ENCODE measurements around the gene TRIM16.
"Not testable (repeated sequence)": the region's sequence is repeated elsewhere in the genome, so short reads cannot be mapped to it uniquely, and the experiment has no call there.

Gene TRIM16

DNA sequence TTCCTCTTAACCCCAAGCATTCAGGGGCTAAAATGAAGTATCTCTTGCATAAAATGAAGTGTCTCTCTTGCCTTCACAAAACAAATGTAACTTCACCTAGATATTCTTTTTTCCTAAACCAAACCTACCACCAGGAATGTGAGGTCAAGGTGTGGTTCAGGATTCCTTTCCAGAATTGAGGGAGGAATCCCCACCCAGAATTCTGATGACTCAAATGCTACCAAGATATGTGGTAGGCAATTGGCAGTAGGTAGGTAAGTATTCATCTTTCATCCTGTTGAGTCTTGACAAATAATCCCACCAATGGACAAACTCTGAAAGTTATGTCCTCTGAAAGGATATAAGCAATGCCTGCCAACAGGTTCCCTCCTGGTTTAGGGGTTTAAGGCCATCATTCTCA, 26.2 kb downstream of the TRIM16 start:
- DNase-seq, result no peak

GRCh38 chr17:15654886-15655561, 29.1 kb downstream of the TRIM16 start:
- DNase-seq, result no peak

DNA sequence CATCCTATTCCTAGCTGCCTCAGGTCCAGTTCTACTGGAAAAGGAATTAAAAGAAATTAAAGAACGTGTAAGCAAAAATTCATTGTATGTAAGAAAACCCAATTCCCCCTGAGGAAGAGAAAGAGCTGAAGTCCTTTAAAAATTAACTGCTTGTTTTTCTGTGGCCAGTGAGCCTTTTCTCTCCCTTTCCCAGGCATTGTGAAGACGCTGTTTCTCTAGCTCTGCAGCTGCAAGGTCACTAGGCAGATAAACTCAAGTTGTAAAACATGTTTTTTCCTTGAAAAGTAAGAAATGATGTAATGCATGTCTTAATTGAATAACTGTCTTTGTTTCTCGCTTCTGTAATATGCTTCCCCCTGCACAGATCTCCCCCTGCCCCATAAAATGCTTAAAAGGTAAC, 29.7 kb downstream of the TRIM16 start:
- DNase-seq, result not testable (repeated sequence)

DNA sequence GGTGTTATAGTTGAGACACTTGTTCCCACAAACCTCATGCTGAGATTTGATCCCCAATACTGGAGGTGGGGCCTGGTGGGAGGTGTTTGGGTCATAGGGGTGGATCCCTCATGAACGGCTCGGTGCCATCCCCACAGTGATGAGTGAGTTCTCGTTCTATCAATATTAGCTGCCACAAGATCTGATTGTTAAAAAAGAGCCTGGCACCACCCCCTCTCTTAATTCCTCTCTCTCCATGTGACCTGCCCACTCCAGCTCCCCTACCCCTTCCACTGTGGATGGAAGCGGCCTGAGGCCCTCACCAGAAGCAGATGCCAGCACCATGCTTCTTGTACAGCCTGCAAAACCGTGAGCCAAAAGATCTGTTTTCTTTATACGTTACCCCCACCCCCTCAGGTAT, 31.2 kb downstream of the TRIM16 start:
- no peak for DNase-seq

GRCh38 chr17:15651583-15652110, 32.5 kb downstream of the TRIM16 start:
- DNase-seq, result no peak

GRCh38 chr17:15650741-15651582, 33.1 kb downstream of the TRIM16 start:
- DNase-seq, result no peak

- DNase-seq, result no peak
Observed at GRCh38 chr17:15649861-15650421, 34.2 kb downstream of the TRIM16 start.

DNA sequence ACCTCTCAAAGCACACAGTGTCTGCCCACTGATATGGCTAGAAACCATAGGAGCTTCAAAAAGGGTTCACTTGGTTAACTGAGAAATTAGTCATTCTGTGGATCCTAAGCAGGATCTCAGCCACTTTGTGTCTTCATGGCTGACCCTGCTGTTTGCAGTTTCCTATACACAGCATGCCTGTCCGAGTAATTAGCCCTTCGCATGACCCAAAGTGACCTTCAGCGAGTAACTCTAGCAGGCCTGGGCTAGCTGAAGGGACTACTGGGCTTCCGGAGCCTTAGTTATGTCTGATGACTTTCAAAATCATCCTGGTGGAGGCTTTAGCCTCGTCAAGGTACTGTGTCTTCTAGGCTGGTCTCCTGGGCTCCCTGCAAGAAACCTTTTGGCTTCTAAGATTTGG, 35.7 kb downstream of the TRIM16 start:
- DNase-seq, result no peak

DNA sequence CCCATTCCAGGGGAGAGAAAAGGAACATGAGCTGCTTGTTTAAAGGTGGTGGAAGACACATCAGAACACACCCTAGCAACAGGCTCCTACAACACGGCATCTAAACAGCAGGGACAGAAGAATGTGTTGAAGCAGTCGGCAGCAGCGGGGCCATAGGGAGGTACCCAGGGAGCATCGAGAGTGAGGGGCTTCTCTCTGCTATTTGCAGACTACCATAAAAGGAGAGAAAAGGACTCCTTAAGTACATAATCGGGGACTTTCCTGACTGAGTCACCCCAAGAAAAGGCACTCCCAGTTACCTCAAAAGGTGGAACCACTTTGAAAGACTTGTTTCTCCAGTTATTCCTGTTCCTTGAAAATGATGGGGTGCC, 38.2 kb downstream of the TRIM16 start:
- DNase-seq, result not testable (repeated sequence)

DNA sequence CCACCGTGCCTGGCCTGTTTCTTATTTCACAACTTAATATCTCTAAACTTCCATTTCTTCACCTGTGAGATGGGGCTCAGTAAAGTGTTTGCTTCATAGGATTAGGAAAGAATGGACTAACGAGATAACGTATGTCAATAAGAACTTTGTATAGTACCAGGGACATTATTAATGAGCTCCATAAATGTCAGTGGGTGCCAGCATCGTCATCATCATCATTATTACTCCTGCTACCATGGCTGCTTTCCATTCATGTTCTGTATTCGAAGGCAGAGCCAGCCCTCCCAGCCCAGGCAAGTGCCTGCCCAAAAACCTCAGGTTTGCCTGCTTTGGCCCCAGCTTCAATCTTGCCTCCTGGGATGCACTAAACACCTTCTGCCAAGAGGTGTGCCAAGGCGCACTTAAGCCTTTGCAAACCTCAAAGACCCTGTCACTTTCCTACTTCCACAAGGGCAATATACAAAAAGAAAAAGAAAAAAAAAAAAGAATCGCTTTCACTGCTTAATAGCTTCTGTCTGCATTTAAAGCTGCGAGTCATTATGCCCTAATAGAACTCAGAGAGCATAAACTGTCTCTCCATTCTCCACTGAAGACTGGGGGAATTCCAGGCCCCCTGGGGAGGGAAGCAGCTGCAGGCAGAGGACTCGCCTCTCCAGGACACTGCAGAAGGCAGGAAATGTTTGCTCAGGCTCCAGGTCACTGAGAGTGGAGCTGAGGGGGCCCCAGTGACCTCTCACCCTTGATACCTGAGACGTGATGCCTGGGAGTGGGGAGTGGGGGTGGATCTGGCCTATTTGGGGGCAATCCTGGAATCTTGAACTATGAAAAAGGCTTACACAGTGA, 38.8 kb downstream of the TRIM16 start:
- DNase-seq, result not testable (repeated sequence)

GRCh38 chr17:15642505-15643251, 41.4 kb downstream of the TRIM16 start:
- not testable (repeated sequence) for DNase-seq

DNA sequence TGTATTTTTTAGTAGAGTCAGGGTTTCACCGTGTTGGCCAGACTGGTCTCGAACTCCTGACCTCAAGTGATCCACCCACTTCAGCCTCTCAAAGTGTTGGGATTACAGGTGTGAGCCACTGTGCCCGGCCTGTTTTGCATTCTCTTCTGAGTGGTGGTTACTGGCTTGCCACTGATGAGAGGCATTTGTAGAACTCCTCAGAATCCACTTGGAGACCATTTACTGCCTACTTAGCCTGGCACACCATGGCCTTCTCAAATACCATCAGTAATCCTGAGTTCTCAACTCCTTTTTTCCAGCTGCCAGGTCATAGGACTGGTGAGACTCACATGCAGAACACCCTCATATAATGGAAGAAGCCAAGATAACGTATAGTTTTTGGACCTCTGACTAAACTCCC, 42.1 kb downstream of the TRIM16 start:
- DNase-seq, result not testable (repeated sequence)

DNA sequence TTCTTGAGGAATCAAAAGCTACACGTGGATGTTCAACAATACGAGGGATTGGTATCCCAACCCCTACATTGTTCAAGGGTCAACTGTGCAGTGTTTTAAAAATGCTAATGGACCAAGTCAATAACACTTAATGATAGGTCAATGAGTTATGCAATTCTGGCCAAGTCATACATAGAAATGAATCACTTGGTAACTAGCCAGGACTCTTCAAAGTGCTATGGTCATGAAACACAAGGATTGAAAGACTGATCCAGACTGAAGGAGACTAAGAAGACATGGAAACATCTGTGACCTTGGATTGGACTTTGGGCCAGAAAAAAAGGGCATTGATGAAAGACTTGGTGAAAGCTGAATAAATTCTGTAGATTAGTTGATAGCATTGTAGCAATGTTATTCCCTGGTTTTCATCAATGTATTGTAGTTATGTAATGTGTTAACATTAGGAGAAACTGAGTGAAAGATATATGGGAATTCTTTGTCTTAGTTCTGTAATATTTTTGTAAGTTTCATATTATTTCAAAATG, 53.1 kb downstream of the TRIM16 start:
- not testable (repeated sequence) for DNase-seq

- not testable (repeated sequence) for DNase-seq
Observed at GRCh38 chr17:15629991-15630390, 54.1 kb downstream of the TRIM16 start.

DNA sequence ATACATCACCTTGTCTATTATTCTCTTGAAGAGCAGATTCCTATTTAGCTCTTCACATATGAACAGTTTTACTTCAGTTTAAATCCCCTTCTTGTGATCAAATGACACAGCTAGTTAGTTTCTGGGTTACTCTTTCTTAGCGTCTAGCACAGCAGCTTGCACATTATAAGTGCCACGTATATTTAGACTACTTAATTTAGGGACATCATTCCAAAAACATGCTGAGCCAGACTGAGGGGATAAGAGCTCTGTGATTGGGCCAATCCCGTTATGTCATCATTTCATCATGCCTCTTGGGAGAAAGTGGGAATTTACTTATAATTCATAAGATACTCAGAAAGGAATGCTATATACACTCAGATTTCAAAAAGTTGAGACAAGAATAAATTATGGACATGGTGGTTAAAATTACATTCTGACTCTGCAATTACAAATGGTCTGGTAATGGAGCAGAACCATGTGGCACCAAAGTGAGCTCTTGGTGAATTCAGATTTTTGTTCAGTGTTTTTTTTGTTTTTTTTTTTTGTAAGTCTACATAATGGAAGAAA, 60.4 kb downstream of the TRIM16 start:
- not testable (repeated sequence) for DNase-seq

GRCh38 chr17:15623255-15623654, 60.9 kb downstream of the TRIM16 start:
- DNase-seq, result not testable (repeated sequence)

GRCh38 chr17:15622124-15622523, 62.0 kb downstream of the TRIM16 start:
- DNase-seq, result not testable (repeated sequence)

GRCh38 chr17:15619331-15620058, 64.6 kb downstream of the TRIM16 start, which contains the start of gene FBXW10B:
Gene FBXW10B, minus strand, starts transcription at chr17:15619704. Its CDS starts 192 bp downstream, at chr17:15619512.
- DNase-seq, result not testable (repeated sequence)

DNA sequence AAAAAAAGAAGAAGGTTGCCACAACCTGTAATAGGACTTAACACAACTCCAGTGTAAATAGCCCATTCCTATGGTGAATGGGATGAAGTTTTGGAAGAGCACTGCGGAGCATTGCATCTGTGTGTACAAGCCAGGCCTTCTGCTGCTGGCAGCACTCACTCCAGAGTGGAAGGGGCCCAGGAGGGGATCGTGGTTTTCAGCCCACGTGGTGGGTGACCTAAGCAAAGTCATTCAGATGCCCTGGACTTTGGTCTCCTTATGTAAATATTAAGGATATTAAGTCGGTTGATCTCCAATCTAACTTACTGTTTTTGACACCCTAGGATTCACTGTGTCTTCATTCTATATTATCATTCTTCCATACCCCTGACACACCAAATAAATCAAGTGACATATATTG, 67.3 kb downstream of the TRIM16 start:
- DNase-seq, result not testable (repeated sequence)

DNA sequence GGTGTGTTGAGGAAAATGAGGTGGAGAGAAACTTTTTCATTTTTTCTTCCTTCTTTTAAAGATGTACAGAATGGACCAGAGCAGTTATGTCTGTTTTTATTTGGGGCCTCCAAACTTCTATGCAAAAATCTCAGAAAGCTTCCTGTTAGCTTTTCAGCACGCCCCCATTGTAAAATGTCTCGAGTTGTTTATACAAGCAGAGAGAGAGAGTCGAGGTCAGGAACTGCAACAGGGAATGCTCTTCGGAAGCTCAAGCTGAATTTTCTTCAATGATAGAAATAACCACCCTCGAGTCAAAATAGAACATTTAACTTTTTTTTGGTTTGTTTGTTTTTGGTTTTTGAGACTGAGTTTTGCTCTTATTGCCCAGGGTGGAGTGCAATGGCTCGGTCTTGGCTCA, 68.3 kb downstream of the TRIM16 start:
- DNase-seq, result not testable (repeated sequence)
